K562 (cell line): Measurements from ENCODE around the gene NUP188. TPM values are rescaled to one million over a fixed set of nuclear protein-coding genes. Genes with fewer than 3 reads are reported as not detected.
A peak's percentile ranks its signal among the peaks of the same experiment; 100 is the strongest.

Source experiments
- CBFA2T2 ChIP-seq: fragments of 450-650 bp; conservative IDR thresholded peaks from 2 replicates; pipeline ENCODE4 v1.6.1; 2017; ENCODE audit warnings: mild to moderate bottlenecking
- GTF3C2 ChIP-seq: IDR thresholded peaks from 3 replicates; pipeline ENCODE4 v1.6.1; 2011; ENCODE audit warnings: borderline replicate concordance, mild to moderate bottlenecking, moderate library complexity; ENCODE audit not compliant: insufficient read length; ENCODE audit errors: extremely low read depth
- RBM14 ChIP-seq: fragments of 200-400 bp; formaldehyde crosslinking; IDR thresholded peaks from 2 replicates; pipeline ENCODE4 v1.6.1; 2018; ENCODE audit warnings: low read depth, mild to moderate bottlenecking, low read length, moderate library complexity, borderline replicate concordance; ENCODE audit not compliant: insufficient read depth
- YY1 ChIP-seq, 3 experiments: IDR thresholded peaks; 2 replicates each; pipeline ENCODE4 v1.6.1; 2011; ENCODE audit warnings: low read length in 2 of 3, mild to moderate bottlenecking in 2 of 3, moderate library complexity in 2 of 3, borderline replicate concordance in 1 of 3, control low read depth in 1 of 3, low read depth in 1 of 3; ENCODE audit not compliant: insufficient read depth in 3 of 3, insufficient replicate concordance in 2 of 3, control insufficient read depth in 1 of 3, insufficient read length in 1 of 3; ENCODE audit errors: extremely low read depth in 1 of 3
- ZNF197 ChIP-seq: fragments of 200-800 bp; sonication (Bioruptor generic); IDR thresholded peaks from 2 replicates; pipeline ENCODE4 v1.6.1; 2016; ENCODE audit warnings: low read depth, missing genetic modification characterization, missing compliant biosample characterization
- ZNF212 ChIP-seq: fragments of 450-650 bp; formaldehyde crosslinking; IDR thresholded peaks from 2 replicates; pipeline ENCODE4 v1.4.0; 2020; ENCODE audit warnings: mild to moderate bottlenecking
- ZNF586 ChIP-seq: fragments of 450-650 bp; formaldehyde crosslinking; conservative IDR thresholded peaks from 2 replicates; pipeline ENCODE4 v1.4.0; 2020; ENCODE audit warnings: mild to moderate bottlenecking, moderate library complexity
- polyA plus RNA-seq, 8 experiments: library from polyadenylated mRNA; depleted of rRNA in 4 of 8; stranded (reverse) in 5 of 8; unstranded in 3 of 8; fragments of >200 nt; fragmentation: Nextera tagmentation in 2 of 8; fragmentation: Illumina TruSeq in 1 of 8; extraction: Ambion mirVana in 2 of 8; extraction: Trizol in 1 of 8; gene quantifications; 2 replicates each; pipeline versions ENCODE4 v1.2.1 to v1.2.3, GENCODE V29; 2011 to 2014; ENCODE audit warnings: inconsistent platforms in 1 of 8, missing spikeins in 1 of 8
- total RNA-seq, 7 experiments: library from RNA; depleted of rRNA in 6 of 7; stranded (reverse); fragments of >200 nt in 6 of 7; fragmentation: Illumina TruSeq in 2 of 7; extraction: Trizol in 2 of 7; gene quantifications; 2 replicates each; pipeline versions ENCODE4 v1.2.1 to v1.2.3, GENCODE V29; 2011 to 2021; ENCODE audit warnings: low replicate concordance in 1 of 7
- TF ChIP-seq, protein P1 (sequence below): fragments of 450-650 bp; IDR thresholded peaks from 2 replicates; pipeline ENCODE4 v1.6.1; 2017; ENCODE audit warnings: antibody characterized with exemption
- TF ChIP-seq, protein P2 (sequence below): fragments of 450-650 bp; IDR thresholded peaks from 2 replicates; pipeline ENCODE4 v1.6.1; 2018; ENCODE audit not compliant: partially characterized antibody
- TF ChIP-seq, protein P3 (sequence below): sonication (generic); formaldehyde crosslinking; IDR thresholded peaks from 2 replicates; pipeline ENCODE4 v1.8.0; 2022; ENCODE audit warnings: mild to moderate bottlenecking, missing genetic modification reagents

NUP188 gene
- total and polyA plus RNA-seq, 9 of the 15 experiments (the other 6 are each of a cell fraction or from before 2014, with no cell fraction given) = 11.7 to 135 (median 70.6) TPM

GRCh38 chr9:129006328-129007034, 59.0 kb downstream of the NUP188 start (continued):
- TF ChIP-seq RBM14 (no peak), ZNF212 (CRISPR knock-in tag) (no peak), ZNF586 (CRISPR knock-in tag) (no peak), CBFA2T2 (no peak), GTF3C2 (no peak), ZNF197 (CRISPR knock-in tag) (no peak), YY1 (IDR thresholded peaks at IDR 0.05; ENCODE audit: borderline replicate concordance in 1 of 3, control insufficient read depth in 1 of 3, extremely low read depth in 1 of 3, insufficient read depth in 3 of 3, insufficient read length in 1 of 3, insufficient replicate concordance in 2 of 3, low read depth in 1 of 3, low read length in 2 of 3) (peak in 2 of 3 experiments; percentile 23 to 47)
- TF ChIP-seq, protein P1, sequence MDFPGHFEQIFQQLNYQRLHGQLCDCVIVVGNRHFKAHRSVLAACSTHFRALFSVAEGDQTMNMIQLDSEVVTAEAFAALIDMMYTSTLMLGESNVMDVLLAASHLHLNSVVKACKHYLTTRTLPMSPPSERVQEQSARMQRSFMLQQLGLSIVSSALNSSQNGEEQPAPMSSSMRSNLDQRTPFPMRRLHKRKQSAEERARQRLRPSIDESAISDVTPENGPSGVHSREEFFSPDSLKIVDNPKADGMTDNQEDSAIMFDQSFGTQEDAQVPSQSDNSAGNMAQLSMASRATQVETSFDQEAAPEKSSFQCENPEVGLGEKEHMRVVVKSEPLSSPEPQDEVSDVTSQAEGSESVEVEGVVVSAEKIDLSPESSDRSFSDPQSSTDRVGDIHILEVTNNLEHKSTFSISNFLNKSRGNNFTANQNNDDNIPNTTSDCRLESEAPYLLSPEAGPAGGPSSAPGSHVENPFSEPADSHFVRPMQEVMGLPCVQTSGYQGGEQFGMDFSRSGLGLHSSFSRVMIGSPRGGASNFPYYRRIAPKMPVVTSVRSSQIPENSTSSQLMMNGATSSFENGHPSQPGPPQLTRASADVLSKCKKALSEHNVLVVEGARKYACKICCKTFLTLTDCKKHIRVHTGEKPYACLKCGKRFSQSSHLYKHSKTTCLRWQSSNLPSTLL = no peak
- TF ChIP-seq, protein P2, sequence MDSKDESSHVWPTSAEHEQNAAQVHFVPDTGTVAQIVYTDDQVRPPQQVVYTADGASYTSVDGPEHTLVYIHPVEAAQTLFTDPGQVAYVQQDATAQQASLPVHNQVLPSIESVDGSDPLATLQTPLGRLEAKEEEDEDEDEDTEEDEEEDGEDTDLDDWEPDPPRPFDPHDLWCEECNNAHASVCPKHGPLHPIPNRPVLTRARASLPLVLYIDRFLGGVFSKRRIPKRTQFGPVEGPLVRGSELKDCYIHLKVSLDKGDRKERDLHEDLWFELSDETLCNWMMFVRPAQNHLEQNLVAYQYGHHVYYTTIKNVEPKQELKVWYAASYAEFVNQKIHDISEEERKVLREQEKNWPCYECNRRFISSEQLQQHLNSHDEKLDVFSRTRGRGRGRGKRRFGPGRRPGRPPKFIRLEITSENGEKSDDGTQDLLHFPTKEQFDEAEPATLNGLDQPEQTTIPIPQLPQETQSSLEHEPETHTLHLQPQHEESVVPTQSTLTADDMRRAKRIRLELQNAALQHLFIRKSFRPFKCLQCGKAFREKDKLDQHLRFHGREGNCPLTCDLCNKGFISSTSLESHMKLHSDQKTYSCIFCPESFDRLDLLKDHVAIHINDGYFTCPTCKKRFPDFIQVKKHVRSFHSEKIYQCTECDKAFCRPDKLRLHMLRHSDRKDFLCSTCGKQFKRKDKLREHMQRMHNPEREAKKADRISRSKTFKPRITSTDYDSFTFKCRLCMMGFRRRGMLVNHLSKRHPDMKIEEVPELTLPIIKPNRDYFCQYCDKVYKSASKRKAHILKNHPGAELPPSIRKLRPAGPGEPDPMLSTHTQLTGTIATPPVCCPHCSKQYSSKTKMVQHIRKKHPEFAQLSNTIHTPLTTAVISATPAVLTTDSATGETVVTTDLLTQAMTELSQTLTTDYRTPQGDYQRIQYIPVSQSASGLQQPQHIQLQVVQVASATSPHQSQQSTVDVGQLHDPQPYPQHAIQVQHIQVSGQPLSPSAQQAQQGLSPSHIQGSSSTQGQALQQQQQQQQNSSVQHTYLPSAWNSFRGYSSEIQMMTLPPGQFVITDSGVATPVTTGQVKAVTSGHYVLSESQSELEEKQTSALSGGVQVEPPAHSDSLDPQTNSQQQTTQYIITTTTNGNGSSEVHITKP = no peak
- TF ChIP-seq, protein P3, sequence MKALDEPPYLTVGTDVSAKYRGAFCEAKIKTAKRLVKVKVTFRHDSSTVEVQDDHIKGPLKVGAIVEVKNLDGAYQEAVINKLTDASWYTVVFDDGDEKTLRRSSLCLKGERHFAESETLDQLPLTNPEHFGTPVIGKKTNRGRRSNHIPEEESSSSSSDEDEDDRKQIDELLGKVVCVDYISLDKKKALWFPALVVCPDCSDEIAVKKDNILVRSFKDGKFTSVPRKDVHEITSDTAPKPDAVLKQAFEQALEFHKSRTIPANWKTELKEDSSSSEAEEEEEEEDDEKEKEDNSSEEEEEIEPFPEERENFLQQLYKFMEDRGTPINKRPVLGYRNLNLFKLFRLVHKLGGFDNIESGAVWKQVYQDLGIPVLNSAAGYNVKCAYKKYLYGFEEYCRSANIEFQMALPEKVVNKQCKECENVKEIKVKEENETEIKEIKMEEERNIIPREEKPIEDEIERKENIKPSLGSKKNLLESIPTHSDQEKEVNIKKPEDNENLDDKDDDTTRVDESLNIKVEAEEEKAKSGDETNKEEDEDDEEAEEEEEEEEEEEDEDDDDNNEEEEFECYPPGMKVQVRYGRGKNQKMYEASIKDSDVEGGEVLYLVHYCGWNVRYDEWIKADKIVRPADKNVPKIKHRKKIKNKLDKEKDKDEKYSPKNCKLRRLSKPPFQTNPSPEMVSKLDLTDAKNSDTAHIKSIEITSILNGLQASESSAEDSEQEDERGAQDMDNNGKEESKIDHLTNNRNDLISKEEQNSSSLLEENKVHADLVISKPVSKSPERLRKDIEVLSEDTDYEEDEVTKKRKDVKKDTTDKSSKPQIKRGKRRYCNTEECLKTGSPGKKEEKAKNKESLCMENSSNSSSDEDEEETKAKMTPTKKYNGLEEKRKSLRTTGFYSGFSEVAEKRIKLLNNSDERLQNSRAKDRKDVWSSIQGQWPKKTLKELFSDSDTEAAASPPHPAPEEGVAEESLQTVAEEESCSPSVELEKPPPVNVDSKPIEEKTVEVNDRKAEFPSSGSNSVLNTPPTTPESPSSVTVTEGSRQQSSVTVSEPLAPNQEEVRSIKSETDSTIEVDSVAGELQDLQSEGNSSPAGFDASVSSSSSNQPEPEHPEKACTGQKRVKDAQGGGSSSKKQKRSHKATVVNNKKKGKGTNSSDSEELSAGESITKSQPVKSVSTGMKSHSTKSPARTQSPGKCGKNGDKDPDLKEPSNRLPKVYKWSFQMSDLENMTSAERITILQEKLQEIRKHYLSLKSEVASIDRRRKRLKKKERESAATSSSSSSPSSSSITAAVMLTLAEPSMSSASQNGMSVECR (CRISPR knock-in tag) = no peak
